Ovary (tissue), 3 donors: Measurements from ENCODE around the gene RGS7.

Experiments
- EP300 ChIP-seq: sonication (generic); formaldehyde crosslinking; IDR thresholded peaks from one replicate; pipeline ENCODE4 v1.6.1; 2017; ENCODE audit warnings: antibody characterized with exemption
- POLR2A ChIP-seq: fragments of 450-650 bp; IDR thresholded peaks from one replicate; pipeline ENCODE4 v1.6.1; 2017; ENCODE audit warnings: antibody characterized with exemption, mild to moderate bottlenecking, moderate library complexity
- TF ChIP-seq, protein P1 (sequence below), 3 donors: fragments of 450-650 bp in 2 of 3; fragments of 200-600 bp in 1 of 3; IDR thresholded peaks; one replicate each; pipeline versions ENCODE4 v1.5.1 to v1.8.0; 2016 to 2022; ENCODE audit warnings: antibody characterized with exemption in 3 of 3, mild to moderate bottlenecking in 1 of 3
- donor health status: DM: no; HTN: no; CAD: no.

DNA sequence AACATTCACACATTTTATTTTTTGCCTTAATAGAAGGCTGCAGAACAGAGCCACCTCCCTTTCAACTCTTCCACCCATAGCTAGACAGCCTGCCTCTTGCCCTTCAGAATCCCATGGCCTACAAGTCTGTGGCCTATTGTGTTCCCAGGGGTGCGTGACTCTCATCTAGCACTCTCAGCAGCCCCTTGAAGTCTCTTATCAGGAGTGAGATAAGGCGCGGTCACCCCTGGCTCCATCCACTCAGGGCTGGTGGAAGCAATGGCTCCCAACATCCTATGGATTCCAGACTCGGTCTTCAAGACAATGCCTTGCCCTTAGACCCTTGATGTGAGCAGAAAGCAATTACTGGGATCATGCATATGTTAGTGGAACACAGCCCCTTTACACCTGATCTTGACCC is 480.9 kb downstream of the RGS7 start:
- no peak for TF ChIP-seq POLR2A
- TF ChIP-seq, protein P1, sequence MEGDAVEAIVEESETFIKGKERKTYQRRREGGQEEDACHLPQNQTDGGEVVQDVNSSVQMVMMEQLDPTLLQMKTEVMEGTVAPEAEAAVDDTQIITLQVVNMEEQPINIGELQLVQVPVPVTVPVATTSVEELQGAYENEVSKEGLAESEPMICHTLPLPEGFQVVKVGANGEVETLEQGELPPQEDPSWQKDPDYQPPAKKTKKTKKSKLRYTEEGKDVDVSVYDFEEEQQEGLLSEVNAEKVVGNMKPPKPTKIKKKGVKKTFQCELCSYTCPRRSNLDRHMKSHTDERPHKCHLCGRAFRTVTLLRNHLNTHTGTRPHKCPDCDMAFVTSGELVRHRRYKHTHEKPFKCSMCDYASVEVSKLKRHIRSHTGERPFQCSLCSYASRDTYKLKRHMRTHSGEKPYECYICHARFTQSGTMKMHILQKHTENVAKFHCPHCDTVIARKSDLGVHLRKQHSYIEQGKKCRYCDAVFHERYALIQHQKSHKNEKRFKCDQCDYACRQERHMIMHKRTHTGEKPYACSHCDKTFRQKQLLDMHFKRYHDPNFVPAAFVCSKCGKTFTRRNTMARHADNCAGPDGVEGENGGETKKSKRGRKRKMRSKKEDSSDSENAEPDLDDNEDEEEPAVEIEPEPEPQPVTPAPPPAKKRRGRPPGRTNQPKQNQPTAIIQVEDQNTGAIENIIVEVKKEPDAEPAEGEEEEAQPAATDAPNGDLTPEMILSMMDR (IDR thresholded peaks at IDR 0.05), result no peak
- TF ChIP-seq EP300, result no peak
